NCI-H2081 (cell line): ENCODE measurements around the gene VSTM2B.
"Not testable (repeated sequence)": the region's sequence is repeated elsewhere in the genome, so short reads cannot be mapped to it uniquely, and the experiment has no call there.

Source experiments
- DNase-seq, 2 experiments: peaks; one replicate each; lab custom pipeline; 2025; lab: John Stamatoyannopoulos, UW

The VSTM2B gene

DNA sequence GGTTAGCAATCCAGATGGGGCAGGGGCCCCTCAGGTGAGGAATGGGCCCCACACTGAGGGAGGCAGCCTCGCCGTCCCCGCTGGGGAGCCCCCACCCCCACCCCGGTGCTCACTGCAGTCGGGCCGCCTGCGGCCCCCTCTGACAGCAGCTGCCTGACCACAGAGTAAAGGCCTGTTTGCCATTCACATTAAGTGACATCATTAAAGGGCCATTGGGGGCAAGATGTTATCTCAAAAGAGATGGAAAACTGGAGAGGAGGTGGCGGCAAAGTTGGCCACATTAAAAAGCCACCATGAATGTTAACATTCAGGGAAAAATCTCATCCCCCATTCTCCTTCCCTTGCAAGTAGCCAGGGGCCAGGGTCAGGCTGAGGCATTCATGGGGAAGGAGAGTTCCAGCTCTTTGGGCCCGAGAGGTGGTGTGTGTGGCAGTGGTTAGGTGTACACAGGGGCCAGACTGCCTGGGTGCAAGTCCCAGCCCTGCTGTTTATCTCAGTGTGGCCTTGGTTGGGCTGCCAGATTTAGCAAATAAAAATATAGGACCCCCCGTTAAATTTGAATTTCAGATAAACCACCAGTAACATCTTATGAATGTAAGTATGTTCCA, 20.9 kb downstream of the VSTM2B start:
- DNase-seq = no peak

DNA sequence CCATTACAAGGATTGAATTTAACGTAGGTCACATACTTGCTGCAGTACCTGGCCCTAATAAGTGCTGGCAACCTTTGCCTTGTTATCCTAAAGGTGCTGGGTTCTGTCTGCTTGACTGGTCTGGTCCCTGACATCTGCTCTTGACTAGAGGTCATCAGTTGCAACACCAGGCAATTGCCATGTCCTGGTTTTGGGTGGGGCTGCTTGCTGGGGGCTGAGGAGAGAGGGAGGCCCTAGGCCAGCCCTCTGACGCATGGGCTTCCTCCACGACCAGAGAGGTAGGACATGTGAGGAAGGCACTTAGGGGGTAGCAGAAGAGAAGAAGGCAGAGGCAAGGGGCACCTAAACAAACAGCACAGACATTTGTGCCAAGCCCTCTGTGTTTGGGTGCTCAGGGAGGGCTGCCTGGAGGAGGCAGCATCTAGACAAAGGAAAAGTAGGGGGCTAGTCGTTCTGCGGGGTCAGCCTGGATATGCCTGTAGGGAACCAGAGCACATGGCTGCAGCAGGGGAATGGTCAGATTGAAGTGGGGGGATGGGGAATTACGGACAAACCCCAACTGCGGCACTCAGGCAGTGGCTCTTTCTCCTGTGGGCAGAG, 21.7 kb downstream of the VSTM2B start:
- DNase-seq = no peak

DNA sequence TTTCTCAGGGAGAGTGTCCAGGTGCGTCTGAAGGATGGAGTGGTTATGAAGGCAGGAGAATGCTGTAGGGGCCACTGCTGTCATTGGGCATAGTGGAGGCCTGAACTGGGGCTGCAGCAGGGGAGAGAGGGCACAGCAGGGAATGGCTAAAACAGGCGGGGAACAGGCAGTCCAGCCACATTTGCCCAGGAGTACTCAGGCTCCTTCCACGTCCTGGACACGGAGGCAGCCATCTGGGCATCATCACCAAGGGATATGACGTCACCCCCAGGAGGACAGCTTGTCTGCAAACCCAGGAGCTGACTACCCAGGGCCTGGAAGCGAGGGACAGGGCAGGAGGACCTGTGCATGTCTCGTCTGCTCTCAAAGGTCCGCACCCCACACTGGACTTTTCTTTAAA, 22.2 kb downstream of the VSTM2B start:
- DNase-seq = no peak

DNA sequence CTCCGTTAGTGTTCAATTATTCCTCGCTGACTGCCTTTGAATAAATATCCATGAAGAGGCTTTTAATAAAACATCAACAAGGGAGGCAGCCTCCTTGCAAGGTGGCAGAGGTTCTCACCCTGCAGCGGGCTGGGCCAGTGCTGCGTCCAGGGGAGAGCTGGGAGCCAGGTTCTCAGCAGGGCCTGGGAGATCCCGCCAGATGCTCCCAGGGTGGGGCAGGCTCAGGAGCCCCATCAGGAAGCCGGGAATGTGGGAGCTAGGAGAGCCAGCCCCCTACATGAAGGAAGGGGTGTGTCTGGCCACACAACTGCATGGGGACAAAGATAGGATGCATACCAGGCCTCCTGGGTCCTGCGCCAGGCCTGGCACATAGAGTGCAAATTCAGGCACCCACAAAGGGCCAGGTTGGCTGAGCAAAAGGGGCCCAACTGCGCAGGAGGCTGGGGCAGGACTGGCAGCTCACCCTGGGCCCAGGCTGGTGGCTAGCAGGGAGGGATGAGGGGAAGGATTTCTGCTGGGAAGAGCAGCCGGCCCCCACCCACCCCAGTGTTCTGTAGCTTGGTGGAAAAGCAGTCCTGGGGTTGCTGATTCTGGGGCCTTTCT, 22.8 kb downstream of the VSTM2B start:
- no peak for DNase-seq

DNA sequence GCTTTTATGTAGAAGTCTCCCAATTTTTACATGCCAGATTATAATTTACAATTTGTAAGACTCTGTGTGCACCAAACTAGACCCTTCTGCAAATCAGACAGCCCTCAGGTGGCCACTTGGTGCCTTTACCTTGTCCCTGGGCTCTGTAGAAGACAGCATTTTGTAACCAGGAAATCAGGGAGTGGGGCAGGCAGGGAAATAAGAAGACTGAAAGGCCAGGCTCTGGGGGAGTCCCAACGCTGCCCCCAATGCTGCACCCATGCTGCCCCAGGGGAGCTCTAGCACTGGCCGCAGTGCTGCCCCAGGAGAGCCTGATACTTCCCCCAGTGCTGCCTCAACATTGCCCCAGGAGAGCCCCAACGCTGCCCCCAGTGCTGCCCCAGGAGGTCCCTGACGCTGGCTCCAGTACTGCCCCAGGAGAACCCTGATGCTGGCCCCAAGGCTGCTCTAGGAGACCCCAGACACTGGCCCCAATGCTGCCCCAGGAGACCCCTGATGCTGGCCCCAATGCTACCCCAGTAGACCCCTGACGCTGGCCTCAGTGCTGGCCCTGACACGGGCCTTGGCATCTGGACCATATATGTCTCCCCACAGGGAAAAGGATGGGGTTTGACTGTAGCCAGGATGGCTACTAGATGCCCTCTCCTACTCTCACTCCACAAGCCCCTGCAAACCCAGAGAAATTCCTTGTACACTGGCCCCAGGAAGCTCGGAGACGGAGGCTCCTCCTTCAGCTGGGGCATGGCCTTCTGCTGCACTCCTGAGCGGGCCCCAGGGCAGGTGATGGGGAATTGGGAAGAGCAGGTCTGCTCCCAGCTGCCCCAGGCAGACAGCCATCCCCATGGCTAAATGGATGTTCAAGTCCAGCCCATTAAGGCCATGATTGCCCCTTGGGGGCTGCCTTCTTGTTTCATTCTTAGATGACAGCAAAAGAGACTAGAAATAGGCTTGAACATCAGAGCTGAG, 23.6 kb downstream of the VSTM2B start:
- no peak for DNase-seq

DNA sequence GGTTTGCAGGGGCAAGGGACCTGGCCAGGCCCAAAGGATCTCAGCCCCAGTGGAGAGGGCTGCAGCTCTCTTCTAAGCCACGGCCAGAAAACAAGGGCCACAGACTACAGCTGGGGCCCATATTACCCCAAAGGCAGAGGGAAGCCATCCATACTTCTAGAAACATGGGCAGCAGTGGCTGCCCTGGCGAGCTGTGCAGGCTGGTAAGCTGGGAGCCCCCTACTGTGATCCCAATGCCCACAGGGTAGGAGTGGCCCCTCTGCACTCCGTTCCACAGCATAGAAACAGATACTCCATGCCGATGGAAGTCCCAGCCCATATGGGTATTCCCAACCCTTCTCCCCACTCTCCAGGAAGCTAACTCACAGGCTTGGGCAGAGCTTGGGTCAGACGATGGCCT, 25.1 kb downstream of the VSTM2B start:
- DNase-seq = no peak

DNA sequence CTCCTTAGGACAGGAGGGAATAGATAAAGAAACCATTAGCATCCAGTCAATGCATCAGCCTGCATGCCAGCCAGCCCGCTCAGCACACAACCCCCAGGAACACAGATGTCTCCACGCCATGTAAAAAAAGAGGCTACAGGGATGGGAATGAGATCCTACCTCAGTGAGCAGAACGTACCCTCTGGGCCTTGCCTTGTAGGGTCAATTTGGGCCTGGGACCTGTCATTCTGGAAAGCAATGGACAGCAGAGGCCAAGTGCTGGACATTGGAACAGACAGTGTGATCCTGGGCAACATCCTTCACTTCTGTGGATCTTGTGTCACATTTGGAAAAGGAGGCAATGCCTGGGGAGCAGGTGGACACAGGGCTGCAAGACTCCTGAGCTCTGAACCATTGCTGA, 26.0 kb downstream of the VSTM2B start:
- no peak for DNase-seq

DNA sequence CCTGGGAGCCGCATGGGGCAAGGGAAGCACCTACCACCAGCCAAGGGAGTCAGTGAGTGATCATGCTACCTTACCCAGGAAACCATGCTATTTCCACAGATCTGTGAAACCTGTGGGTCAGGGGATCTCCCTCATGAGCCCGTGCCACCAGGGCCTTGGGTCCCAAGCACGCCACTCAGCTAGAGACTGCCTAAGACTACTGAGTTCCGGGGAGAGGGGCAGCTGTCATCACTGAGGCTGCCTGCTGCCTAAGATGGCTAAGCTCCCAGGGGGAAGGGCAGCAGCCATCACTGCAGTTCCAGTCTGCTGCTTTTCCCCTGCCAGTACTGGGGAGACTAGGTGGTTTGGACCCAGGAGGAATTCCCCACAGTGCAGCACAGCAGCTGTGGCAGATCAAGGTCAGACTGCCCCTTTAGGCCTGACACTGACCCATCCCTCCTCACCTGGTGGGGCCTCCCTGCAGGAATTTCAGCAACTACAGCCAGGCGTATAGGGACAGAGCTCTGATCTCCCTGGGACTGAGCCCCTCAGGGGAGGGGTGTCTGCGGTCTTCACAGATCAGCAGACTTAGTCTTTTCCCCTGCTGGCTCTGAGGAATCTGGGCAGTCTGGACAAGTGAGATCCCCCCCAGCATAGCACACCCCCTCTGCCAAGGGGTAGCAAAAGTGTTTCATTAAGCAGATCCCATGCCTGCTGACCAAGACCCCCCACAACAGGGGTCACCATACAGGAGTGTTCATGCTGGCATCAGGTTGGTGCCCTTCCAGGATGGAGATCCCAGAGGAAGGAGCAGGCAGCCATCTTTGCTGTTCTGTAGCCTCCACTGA, 26.9 kb downstream of the VSTM2B start:
- no peak for DNase-seq

DNA sequence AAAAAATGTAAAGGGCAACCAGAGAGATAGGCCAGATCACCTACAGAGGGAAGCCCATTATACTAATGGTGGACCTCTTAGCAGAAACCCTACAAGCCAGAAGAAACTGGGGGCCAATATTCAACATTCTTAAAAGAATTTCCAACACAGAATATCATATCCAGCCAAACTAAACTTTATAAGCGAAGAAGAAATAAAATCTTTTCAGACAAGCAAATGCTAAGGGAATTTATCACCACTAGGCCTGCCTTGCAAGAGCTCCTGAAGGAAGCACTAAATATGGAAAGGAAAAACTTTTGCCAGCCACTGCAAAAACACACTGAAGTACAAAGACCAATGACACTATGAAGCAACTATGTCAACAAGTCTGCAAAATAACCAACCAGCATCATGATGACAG, 28.4 kb downstream of the VSTM2B start:
- no peak for DNase-seq

DNA sequence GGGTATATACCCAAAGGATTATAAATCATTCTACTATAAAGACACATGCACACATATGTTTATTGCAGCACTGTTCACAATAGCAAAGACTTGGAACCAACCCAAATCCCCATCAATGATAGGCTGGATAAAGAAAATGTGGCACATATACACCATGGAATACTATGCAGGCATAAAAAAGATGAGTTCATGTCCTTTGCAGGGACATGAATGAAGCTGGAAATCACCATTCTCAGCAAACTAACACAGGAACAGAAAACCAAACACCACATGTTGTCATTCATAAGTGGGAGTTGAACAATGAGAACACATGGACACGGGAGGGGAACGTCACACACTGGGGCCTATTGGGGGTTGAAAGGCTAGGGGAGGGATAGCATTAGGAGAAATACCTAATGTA, 33.3 kb downstream of the VSTM2B start:
- DNase-seq = not testable (repeated sequence)

DNA sequence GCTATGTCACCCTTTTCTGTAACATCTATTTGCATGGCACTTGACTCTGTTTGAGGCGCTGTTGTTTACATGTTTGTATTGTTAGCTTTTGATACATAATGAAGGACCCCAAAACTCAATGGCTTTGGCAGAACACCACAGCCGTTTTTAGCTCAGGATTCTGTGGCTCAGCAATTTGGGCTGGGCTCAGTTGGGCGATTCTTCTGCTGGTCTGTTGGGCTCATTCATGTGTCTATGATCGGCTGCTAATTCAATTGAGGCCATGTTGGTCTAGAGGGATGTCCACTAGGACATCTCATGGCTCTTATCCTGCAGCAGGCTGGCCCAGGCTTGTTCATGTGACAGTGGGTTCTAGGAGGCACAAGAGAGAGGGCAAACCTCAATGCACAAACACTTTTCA, 33.9 kb downstream of the VSTM2B start:
- DNase-seq = no peak

DNA sequence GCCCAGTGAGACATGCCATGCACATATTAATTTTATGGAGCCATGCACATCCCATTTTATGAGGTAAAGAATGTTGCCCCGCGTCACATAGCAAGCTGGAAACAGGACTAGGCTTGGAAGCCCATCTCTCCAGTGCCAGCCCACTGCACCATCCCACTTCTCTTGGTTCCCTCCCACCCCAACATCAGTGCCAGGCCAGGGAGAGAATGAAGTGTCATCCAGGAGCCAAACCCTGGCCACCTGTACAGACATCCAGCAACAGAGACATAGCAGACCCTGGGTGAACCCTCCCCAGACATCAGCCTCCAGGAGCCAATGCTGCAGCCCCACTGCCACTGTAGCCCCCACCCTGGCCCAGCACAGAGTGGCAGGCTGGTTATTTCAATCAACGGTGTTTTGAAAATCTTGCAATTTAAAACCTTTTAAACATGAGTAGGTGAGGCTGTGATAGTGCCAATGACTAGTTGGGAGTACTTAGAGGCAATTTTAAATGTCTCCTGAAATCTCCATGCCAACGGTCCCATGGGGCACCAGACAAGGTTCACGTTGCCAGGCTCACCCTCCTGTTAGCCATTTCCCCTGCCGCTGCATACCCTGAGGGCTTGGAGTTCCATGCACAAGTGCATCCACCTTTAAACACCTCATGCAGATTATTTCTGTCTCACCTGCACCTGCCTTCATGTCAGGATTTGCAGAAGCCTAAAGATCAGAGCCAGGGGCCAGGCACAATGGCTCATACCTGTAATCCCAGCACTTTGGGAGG, 34.7 kb downstream of the VSTM2B start:
- no peak for DNase-seq

DNA sequence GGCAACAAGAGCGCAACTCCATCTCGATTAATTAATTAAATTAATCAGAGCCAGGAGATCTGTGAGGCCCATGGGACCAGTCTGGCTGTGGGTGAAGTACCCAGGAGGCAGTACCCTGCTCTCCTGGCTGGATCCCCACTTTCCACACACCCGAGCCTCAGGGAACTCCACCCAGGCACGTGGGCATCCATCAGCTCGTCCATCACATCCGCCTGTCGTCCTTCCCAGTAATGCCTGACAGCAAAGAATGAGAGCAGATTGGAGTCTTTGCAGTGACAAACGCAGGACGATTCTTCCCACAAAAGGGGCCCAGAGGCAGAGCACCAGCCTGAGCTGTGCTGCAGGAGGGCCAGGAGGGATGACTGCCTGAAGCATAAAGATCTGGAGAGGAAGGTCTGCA, 35.8 kb downstream of the VSTM2B start:
- DNase-seq = no peak

DNA sequence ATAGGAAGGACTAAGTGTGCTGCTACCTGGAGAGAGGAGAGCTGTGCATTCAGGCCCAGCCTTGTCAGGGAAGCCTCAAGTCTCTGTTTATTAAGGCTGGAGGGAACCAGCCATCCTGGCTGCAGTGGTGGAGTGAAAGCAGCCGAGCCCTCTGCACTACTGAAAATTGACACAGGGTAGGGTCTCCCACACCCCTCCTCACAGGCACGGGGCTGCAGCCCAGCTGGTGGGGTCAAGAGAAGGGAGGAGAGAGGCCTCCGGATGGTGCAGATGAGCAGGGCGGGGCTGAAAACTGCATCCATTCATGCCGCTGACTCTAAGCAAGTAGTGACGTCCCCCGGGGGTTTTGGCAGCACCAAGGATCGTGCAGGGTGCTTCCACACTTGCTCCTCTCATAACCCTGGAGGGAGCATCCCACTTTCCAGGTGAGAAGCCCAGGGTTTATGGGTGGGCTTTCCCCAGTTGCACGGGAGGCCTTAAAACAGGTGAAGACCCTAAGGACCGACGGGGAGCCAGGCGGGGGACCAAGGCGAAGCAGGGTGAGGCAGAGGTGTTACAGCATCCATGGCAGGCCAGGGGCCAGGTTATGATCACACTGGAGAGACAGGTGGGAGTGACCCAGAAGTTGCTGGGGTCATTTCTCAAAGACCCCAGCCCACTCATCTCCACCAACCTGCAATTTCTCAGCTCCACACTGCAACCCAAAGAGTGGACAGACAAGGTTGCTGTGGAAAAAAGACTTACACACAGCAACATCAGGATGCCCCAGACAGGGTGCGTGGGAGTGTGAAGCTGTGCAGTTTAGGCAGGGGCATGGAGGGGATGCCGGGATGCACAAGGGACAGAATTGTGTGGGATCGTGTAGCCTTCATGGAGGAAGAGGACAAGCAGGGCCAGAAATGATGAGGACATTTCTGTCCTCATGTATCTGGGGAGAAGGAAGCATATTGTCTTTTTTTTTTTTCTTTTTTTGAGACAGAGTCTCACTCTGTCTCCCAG, 36.8 kb downstream of the VSTM2B start:
- no peak for DNase-seq

DNA sequence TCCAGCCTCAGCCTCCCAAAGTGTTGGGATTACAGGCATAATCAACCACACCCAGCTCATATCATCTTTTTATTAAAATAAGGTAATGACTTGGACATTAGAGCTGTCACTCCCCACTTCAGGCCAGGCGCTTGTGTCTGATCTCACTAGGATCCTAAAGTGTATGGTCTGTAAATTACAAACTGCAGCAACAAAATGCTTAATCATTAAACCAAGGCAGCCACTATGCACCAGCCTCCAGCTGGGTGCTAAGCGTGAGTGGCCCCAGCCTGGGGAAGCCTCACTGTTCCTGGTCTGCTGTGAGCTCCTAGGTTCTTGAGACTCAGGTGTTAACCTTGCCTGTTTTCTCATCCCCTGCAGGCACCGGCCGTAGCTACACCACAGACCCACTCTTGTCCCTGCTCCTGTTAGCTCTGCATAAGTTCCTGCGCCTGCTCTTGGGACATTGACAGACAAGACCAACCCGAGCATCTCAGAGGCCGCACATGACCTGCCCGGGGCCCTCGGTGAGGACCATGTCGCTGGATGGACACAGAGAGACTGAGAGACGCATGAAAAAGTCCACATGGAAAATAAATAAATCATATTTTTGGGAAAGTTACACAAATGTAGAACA, 37.8 kb downstream of the VSTM2B start:
- no peak for DNase-seq

DNA sequence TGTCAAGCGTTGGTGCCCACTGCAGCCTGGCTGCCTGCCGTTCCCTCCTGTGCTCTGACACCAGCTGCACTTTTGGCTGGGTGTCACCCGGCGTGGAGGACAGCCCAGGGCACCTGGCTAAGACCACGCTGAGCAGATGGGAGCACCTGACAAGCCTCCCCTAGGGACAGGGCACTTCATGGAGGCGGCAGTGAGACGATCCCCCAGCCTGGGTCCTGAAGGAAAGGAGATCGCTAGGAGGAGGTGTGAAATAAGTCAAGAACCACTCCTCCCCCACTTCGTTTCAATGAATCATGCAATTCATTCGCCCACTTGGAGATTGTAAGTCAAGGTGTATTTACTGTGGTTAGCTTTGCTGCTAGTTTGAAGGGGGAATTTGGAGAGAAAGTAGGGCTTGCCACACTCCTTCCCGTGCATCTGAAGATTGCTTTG, 38.8 kb downstream of the VSTM2B start:
- DNase-seq = no peak

DNA sequence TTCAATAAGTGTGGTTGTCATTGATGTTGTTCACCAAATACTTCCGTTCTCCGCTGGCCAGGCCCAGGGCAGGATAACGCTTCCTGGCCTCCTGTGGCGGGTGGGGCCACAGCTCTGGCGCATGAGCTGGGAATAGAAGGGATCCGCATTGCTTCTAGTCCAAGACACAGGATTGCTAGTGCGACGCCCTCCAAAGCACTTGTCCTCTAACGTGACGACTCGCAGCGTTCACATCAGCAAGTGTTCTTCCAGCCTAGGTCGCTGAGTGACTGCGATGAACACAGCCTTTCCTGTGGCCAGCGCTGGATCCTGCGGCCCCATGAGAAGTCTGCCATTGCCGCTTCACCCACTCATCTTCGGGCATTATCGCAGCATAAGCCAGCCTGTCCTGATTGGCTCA, 39.4 kb downstream of the VSTM2B start:
- no peak for DNase-seq

DNA sequence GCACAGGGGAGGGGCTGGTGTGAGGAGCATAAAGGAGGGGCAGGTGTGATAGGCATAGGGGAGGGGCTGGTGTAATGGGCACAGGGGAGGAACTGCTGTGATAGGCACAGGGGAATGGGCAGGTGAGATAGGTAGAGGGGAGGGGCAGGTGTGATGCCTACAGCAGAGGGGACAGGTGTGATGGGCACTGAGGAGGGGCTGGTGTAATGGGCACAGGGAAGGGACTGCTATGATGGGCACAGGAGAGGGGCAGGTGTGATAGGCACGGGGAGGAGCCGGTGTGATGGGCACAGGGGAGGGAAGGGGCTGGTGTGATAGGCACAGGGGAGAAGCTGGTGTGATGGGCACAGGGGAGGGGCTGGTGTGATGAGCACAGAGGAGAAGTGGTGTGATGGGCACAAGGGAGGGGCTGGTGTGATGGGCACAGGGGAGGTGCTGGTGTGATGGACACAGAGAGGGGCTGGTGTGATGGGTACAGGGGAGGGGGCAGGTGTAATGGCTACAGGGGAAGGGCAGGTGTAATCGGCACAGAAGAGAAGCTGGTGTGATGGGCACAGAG, 40.8 kb downstream of the VSTM2B start:
- no peak for DNase-seq

DNA sequence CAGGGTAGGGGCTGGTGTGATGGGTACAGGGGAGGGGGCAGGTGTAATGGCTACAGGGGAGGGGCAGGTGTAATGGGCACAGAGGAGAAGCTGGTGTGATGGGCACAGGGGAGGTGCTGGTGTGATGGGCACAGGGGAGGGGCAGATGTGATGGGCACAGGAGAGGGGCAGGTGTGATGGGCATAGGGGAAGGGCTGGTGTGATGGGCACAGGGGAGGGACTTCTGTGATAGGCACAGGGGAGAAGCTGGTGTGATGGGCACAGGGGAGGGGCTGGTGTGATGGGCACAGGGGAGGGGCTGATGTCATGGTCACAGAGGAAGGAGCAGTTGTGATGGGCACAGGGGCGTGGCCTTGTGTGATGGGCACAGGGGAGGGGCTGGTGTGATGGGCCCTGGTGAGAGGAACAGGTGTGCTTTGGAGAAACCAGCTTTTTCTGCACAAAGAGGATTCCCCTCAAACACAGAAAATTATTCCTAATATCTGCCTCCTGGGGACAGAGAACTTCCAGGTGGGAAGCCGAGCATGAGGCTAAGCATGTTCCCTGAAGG, 41.6 kb downstream of the VSTM2B start:
- DNase-seq = no peak
